GM18870 (cell line): ENCODE data around the gene MSH2.
"Not testable (repeated sequence)": the region's sequence is repeated elsewhere in the genome, so short reads cannot be mapped to it uniquely, and the experiment has no call there.

Experiments
- ATAC-seq: cut with Tn5 transposase; IDR thresholded peaks from one replicate; pipeline ENCODE4 v1.9.1; 2021; ENCODE audit warnings: moderate library complexity; ENCODE audit not compliant: unreplicated experiment

The MSH2 gene

GRCh38 chr2:47406649-47407330 is 3.8 kb downstream of the MSH2 start:
- ATAC-seq = not testable (repeated sequence)

DNA sequence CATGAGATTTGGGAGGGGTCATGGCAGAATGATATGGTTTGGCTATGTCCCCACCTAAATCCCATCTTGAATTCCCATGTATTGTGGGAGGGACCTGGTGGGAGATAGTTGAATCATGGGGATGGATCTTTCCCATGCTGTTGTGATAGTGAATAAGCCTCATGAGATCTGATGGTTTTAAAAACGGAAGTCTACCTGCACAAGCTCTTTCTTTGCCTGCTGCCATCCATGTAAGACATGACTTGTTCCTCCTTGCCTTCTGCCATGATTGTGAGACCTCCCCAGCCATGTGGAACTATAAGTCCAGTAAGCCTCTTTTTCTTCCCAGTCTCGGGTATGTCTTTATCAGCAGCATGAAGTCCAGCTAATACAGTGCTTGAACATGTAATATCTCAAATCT is 5.0 kb downstream of the MSH2 start:
- not testable (repeated sequence) for ATAC-seq

- no peak for ATAC-seq
Observed at GRCh38 chr2:47414682-47415458, 11.9 kb downstream of the MSH2 start.

DNA sequence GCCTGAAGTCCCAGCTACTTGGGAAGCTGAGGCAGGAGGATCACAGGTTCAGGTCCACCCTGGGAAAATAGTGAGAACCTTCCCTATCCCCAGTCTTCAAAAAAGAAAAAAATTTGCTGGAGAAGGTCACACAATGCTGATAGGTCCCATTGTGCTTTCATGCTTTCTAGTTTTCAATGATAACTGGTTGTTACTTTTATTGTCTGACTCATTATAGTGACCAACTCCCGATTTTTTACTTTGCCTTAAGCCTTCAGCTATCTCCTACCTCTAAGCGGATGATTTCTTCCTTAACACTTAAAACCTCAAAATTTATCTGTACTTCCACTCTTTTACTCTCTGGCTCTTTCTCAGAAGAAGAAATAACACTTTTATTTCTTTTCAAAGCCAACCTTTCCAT is 17.3 kb downstream of the MSH2 start:
- no peak for ATAC-seq

DNA sequence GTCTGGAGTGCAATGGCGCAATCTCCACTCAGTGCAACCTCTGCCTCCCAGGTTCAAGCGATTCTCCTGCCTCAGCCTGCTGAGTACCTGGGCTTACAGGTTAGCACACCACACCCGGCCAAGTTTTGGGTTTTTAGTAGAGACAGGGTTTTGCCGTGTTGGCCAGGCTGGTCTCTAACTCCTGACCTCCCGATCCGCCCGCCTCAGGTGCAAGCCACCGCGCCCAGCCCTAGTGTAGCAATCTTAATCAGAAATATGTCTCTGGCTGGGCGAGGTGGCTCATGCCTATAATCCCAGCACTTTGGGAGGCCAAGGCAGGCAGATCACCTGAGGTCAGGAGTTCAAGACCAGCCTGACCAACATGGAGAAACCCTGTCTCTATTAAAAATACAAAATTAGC is 17.7 kb downstream of the MSH2 start:
- ATAC-seq = not testable (repeated sequence)

DNA sequence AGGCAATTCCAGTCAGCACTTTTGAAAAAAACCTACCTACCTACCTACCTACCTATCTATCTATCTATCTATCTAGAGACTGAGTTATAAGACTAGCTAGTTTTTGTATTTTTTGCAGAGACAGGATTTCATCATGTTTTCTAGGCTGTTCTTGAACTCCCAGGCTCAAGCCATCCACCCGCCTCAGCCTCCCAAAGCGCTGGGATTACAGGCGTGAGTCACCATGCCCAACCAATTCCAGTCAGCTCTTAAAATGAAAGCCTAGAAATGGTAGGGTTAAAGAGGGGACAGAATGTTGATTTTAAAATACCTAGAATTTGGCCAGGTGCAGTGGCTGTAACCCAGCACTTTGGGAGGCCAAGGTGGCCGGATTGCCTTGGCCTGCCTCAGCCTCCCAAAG is 19.1 kb downstream of the MSH2 start:
- no peak for ATAC-seq

GRCh38 chr2:47422560-47422959 is 19.6 kb downstream of the MSH2 start:
- no peak for ATAC-seq

DNA sequence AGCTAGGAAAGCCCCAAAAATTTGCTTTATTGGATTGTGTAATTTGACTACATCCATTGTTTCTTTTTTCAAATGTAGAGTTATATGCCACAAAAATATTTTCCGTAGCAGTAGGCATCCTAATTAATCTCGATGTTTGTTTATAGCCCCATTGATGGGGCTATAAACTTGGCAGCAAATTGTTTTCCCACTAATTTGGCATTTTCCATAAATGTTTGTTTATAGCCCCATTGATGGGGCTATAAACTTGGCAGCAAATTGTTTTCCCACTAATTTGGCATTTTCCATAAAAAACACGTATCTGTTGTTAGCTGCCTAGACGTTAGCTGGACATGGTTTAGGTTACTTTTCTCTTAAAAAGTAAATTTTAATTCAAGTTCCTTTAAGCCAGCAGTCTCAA is 23.8 kb downstream of the MSH2 start:
- ATAC-seq = no peak

GRCh38 chr2:47429795-47430194 is 26.8 kb downstream of the MSH2 start:
- ATAC-seq = no peak

DNA sequence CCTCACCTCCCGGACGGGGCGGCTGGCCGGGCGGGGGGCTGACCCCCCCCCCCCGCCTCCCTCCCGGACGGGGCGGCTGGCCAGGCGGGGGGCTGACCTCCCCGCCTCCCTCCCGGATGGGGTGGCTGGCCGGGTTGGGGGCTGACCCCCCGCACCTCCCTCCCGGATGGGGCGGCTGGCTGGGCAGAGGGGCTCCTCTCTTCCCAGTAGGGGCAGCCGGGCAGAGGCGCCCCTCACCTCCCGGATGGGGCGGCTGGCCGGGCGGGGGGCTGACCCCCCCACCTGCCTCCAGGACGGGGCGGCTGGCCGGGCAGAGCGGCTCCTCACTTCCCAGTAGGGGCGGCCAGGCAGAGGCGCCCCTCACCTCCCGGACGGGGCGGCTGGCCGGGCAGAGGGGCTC is 30.1 kb downstream of the MSH2 start:
- not testable (repeated sequence) for ATAC-seq

DNA sequence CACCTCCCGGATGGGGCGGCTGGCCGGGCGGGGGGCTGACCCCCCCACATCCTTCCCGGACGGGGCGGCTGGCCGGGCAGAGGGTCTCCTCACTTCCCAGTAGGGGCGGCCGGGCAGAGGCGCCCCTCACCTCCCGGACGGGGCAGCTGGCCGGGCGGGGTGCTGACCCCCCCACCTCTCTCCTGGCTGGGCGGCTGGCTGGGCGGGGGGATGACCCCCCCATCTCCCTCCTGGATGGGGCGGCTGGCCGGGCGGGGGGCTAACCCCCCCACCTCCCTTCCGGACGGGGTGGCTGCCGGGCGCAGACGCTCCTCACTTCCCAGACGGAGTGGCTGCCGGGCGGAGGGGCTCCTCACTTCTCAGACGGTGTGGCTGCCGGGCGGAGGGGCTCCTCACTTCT is 30.5 kb downstream of the MSH2 start:
- ATAC-seq = not testable (repeated sequence)

- no peak for ATAC-seq
Observed at GRCh38 chr2:47437287-47437686, 34.3 kb downstream of the MSH2 start.

GRCh38 chr2:47438106-47438505 is 35.1 kb downstream of the MSH2 start:
- no peak for ATAC-seq

DNA sequence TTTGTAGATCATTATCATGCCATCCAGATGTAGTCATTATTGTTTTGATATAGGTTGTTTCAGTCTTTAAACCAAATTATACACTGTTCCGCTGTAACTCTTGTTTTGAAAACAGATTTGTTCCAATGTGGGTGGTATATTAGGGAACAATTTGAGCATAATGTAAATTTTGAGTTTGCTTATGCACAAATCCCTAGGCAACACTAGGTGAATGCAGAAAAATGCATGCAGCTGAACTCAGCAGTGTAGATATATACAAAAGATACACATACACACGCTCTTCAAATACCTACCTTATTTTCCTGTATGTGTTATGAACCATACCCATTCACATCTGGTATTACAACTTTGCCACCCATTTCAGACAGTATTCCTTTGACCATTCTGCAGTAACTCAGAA is 35.8 kb downstream of the MSH2 start:
- ATAC-seq = no peak

DNA sequence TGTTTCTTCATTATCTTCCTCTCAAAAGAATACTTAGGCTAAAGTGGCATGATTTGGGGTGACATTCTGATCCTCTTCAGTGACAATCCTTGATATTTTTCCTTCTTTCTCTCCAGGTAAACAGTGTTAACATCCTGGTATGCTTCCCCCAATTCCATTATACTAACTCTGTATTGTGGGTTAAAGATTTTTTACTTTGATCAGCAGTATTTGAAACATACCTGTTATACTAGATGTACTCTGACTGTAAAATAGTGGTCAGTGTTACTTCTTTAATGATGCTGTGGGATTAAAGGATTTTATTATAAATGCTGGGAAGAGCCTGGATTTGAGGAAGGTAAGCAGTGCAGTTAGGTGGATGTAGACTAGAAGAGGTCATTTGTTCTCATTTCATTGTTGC is 48.8 kb downstream of the MSH2 start:
- no peak for ATAC-seq

DNA sequence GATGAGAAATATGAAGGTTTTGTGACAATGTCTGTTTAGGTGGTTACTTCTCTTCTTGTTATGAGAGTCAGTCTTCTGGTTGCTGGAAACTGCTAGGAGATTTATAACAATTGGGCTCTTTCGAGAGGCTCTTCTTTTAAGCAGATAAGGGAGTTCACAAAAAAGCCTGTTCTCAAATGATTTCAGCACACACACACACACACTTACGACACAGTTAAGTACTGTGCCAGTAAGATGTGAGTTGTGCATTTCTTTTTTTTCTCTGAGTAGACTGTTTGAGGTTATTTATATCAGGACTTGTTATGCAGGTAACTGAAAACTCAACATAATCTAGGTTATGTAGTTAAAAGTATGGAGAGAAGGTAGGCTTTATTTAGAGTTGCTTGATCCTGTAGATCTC is 49.8 kb downstream of the MSH2 start:
- ATAC-seq = no peak

DNA sequence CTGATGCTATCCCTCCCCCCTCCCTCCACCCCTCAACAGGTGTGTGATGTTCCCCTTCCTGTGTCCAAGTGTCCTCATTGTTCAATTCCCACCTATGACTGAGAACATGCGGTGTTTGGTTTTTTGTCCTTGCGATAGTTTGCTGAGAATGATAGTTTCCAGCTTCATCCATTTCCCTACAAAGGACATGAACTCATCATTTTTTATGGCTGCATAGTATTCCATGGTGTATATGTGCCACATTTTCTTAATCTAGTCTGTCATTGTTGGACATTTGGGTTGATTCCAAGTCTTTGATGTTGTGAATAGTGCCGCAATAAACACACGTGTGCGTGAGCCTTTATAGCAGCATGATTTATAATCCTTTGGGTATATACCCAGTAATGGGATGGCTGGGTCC is 51.9 kb downstream of the MSH2 start:
- not testable (repeated sequence) for ATAC-seq

GRCh38 chr2:47455411-47455810 is 52.5 kb downstream of the MSH2 start:
- no peak for ATAC-seq

DNA sequence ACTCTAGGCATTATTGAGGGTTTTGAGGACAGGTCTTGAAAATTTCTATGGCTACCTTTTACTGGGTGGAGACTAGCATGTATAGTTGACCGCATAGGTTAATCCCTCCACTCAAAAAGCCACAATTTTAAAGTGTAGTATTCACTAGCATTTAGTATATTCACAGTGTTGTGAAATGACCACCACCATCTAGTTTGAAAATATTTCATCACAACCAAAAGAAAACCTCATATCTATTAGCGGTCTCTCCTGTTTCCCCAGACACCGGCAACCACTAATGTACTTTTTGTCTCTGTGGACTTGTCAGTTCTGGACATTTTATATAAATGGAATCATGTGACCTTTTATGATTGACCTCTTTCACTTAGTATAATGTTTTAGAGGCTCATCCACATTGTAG is 53.9 kb downstream of the MSH2 start:
- ATAC-seq = no peak

GRCh38 chr2:47457268-47457667 is 54.3 kb downstream of the MSH2 start:
- no peak for ATAC-seq

DNA sequence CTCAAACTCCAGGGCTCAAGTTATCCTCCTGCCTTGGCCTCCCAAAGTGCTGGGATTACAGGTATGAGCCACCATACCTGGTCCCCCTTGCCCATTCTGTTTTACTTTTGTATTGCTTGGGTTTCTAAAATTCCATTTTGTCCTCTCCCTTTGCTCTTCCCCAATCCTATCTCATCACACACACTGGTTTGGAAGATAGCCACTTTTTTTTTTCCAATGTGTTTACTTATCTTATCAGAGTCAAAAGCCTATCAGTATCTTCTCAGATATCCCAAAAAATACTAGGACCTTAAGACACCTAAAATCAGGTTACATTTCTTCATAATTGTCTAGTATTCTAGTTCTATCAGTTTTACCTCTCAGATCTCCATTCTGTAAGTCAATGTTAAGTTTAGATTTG is 56.1 kb downstream of the MSH2 start:
- no peak for ATAC-seq

- no peak for ATAC-seq
Observed at GRCh38 chr2:47460766-47461165, 57.8 kb downstream of the MSH2 start.
